Mesenteric fat pad (tissue), 1 donor: ENCODE measurements around the gene C3. TPM values are rescaled to one million over a fixed set of nuclear protein-coding genes. Genes with fewer than 3 reads are reported as not detected.

Experiments
- microRNA-seq: library from miRNA; unstranded; fragments of <30 nt; microRNA quantifications from one replicate; pipeline ENCODE4 v1.2.0, GENCODE V29; 2020; ENCODE audit warnings: borderline number of aligned reads
- total RNA-seq: library from RNA; stranded (reverse); fragmentation: NEBNext Ultra II Directional; extraction: Animal tissue kit (Norgen Biotek cat#: 25700); gene quantifications from one replicate; pipeline ENCODE4 v1.2.1, GENCODE V29; 2021
- donor health status: DM: yes; HTN: yes; CAD: no.

C3 gene
- total RNA-seq, 1 donor from 2014 or later = 1,009 TPM

Small RNA genes within 50 kb of the gene (microRNA-seq; reads per million reads assigned to microRNA genes)
- gene MIR6791 = not detected

Other genes starting within 250 kb of the C3 start
- gene DENND1C, start 238.9 kb downstream of the C3 start, total RNA-seq = 4.5 TPM
- 0.48 TPM for gene TUBB4A, start 218.3 kb downstream of the C3 start, total RNA-seq
- 1.8 TPM for gene TNFSF9, start 189.6 kb downstream of the C3 start, total RNA-seq
- gene CD70, start 129.5 kb downstream of the C3 start, total RNA-seq = not detected
- 4.5 TPM for gene TNFSF14, start 50.5 kb downstream of the C3 start, total RNA-seq
- gene GPR108, start 16.9 kb upstream of the C3 start, total RNA-seq = 55.4 TPM
- gene TRIP10, start 19.0 kb upstream of the C3 start, total RNA-seq = 88.3 TPM
- 0.55 TPM for gene SH2D3A, start 46.8 kb upstream of the C3 start, total RNA-seq
- gene VAV1, start 52.1 kb upstream of the C3 start, total RNA-seq = 16.4 TPM
- gene ADGRE1, start 166.9 kb upstream of the C3 start, total RNA-seq = 2.4 TPM